GM12878 (cell line): Measurements from ENCODE around the gene LRRC52. TPM values are rescaled to one million over a fixed set of nuclear protein-coding genes. Genes with fewer than 3 reads are reported as not detected.

Experiments
- ATAC-seq: fragments of 200-7000 bp; cut with Tn5 transposase; 3 replicates; pipeline ENCODE4 v1.9.1; 2020; ENCODE audit warnings: mild to moderate bottlenecking, moderate library complexity
- BruUV-seq: library from RNA; stranded (reverse); fragments of 400-500 nt; replicated peaks from 2 replicates; lab custom pipeline; 2021; lab: Mats Ljungman, UMichigan
- CTCF ChIA-PET: fragments of 300-600 bp; sonication (Branson Sonifier 250); formaldehyde crosslinking; extraction: SDS; loops from one replicate; lab custom pipeline; 2021; ENCODE audit warnings: inconsistent platforms; lab: Yijun Ruan, JAX
- POLR2A ChIA-PET: fragments of 350-600 bp; formaldehyde crosslinking; extraction: SDS; loops from one replicate; lab custom pipeline; 2021; ENCODE audit warnings: inconsistent platforms; lab: Charles Lee
- RAD21 ChIA-PET: fragments of 300-600 bp; sonication (Branson Sonifier 250); formaldehyde crosslinking; loops from one replicate; lab custom pipeline; 2023; ENCODE audit warnings: antibody characterized with exemption; ENCODE audit not compliant: unreplicated experiment; lab: Charles Lee
- SMC1A ChIA-PET: fragments of 300-600 bp; sonication (Branson Sonifier 250); formaldehyde crosslinking; loops from one replicate; lab custom pipeline; 2023; ENCODE audit not compliant: unreplicated experiment, uncharacterized antibody; lab: Charles Lee
- DNase-seq: peaks from one replicate; pipeline ENCODE4 v3.0.0-alpha.2; 2011; ENCODE audit warnings: low read depth, low spot score
- FAIRE-seq: peaks from 3 replicates; lab custom pipeline; 2011; peaks lifted over from hg19 to GRCh38; lab: Jason Lieb, UNC
- H2AFZ ChIP-seq: 2 replicates; pipeline ENCODE4 v1.6.0; 2011; ENCODE audit warnings: low read depth, low read length, control low read depth; ENCODE audit not compliant: control insufficient read depth
- H3K27ac ChIP-seq: 2 replicates; pipeline ENCODE4 v1.5.1; 2011; ENCODE audit warnings: control low read depth; ENCODE audit not compliant: control insufficient read depth, insufficient read depth
- H3K27me3 ChIP-seq, 2 experiments: replicated peaks in 1 of 2; 2 replicates each; pipeline versions ENCODE4 v1.6.0 to v1.6.1; 2011; ENCODE audit warnings: low read length in 1 of 2; ENCODE audit not compliant: control insufficient read depth in 2 of 2, insufficient read depth in 2 of 2
- H3K36me3 ChIP-seq, 2 experiments: 2 replicates each; pipeline ENCODE4 v1.5.1; 2011; ENCODE audit warnings: low read length in 1 of 2; ENCODE audit not compliant: control insufficient read depth in 2 of 2, insufficient read depth in 2 of 2
- H3K4me1 ChIP-seq: 2 replicates; pipeline ENCODE4 v1.6.1; 2011; ENCODE audit warnings: mild to moderate bottlenecking, low read length, moderate library complexity, mixed read lengths; ENCODE audit not compliant: control insufficient read depth, insufficient read depth
- H3K4me2 ChIP-seq: 2 replicates; pipeline ENCODE4 v1.6.0; 2011; ENCODE audit warnings: control low read depth; ENCODE audit not compliant: control insufficient read depth, insufficient read depth
- H3K4me3 ChIP-seq: fragments of 200-600 bp; sonication (generic); 2 replicates; pipeline ENCODE4 v1.5.1; 2016
- H3K79me2 ChIP-seq: 2 replicates; pipeline ENCODE4 v1.6.0; 2011; ENCODE audit warnings: low read length; ENCODE audit not compliant: control insufficient read depth, insufficient read depth
- H3K9ac ChIP-seq: 2 replicates; pipeline ENCODE4 v1.8.0; 2011; ENCODE audit warnings: low read length, control low read depth, mixed read lengths; ENCODE audit not compliant: control insufficient read depth, insufficient read depth
- H3K9me3 ChIP-seq: replicated peaks from 3 replicates; pipeline ENCODE4 v1.5.1; 2011; ENCODE audit warnings: mild to moderate bottlenecking, low read length; ENCODE audit not compliant: control insufficient read depth, insufficient read depth
- H4K20me1 ChIP-seq: 2 replicates; pipeline ENCODE4 v1.6.0; 2011; ENCODE audit not compliant: control insufficient read depth, insufficient read depth
- ATF2 ChIP-seq: IDR thresholded peaks from 2 replicates; pipeline ENCODE4 v1.6.1; 2012; ENCODE audit warnings: low read length, inconsistent platforms
- BCL3 ChIP-seq: IDR thresholded peaks from 2 replicates; pipeline ENCODE4 v1.6.1; 2011; ENCODE audit warnings: borderline replicate concordance, low read depth, mild to moderate bottlenecking, moderate library complexity, low read length; ENCODE audit not compliant: insufficient read depth, poor library complexity, severe bottlenecking
- CEBPB ChIP-seq, 2 experiments: fragments of 150-350 bp in 1 of 2; IDR thresholded peaks; 2 replicates each; pipeline ENCODE4 v1.6.1; 2012 to 2014; ENCODE audit warnings: low read depth in 2 of 2, low read length in 2 of 2, borderline replicate concordance in 1 of 2, inconsistent platforms in 1 of 2
- CHD1 ChIP-seq: IDR thresholded peaks from 2 replicates; pipeline ENCODE4 v1.6.1; 2012; ENCODE audit warnings: low read depth, low read length, improper control_type of control experiment
- HDAC6 ChIP-seq: fragments of 200-600 bp; sonication (generic); IDR thresholded peaks from one replicate; pipeline ENCODE4 v1.8.0; 2017; ENCODE audit warnings: antibody characterized with exemption; ENCODE audit not compliant: unreplicated experiment
- JUNB ChIP-seq: IDR thresholded peaks from 2 replicates; pipeline ENCODE4 v1.6.1; 2016; ENCODE audit warnings: antibody characterized with exemption, mild to moderate bottlenecking
- MXI1 ChIP-seq: fragments of 150-350 bp; IDR thresholded peaks from 2 replicates; pipeline ENCODE4 v1.6.1; 2011; ENCODE audit warnings: low read depth, mild to moderate bottlenecking, inconsistent platforms, low read length, improper control_type of control experiment
- MYB ChIP-seq: fragments of 150-350 bp; IDR thresholded peaks from 2 replicates; pipeline ENCODE4 v1.6.1; 2014; ENCODE audit warnings: mild to moderate bottlenecking, low read depth, low read length, borderline replicate concordance
- SREBF1 ChIP-seq: IDR thresholded peaks from 2 replicates; pipeline ENCODE4 v1.6.1; 2012; ENCODE audit warnings: mild to moderate bottlenecking, low read length
- TAF1 ChIP-seq: IDR thresholded peaks from 2 replicates; pipeline ENCODE4 v1.6.1; 2011; ENCODE audit warnings: mild to moderate bottlenecking, low read depth, low read length, borderline replicate concordance
- ZNF274 ChIP-seq: IDR thresholded peaks from one replicate; pipeline ENCODE4 v1.8.0; 2011; ENCODE audit not compliant: insufficient read length, insufficient read depth
- WGBS: methylation state at CpG from one replicate; pipeline ENCODE4 v1.1.6; 2016; ENCODE audit warnings: low lambda C conversion rate; ENCODE audit not compliant: insufficient replicate concordance, insufficient coverage; ENCODE audit errors: missing lambda C conversion rate; 5-methylcytosine and 5-hydroxymethylcytosine counted together
- in situ Hi-C: fragments of 300-500 bp; cut with MboI; formaldehyde crosslinking; loops from 9 replicates; pipeline ENCODE4 v1.14.3; 2018; ENCODE audit warnings: mixed read lengths
- intact Hi-C: fragments of 100-400 bp; cut with micrococcal nuclease; formaldehyde crosslinking; loops from one replicate; pipeline ENCODE4 v1.14.2; 2022; ENCODE audit not compliant: unreplicated experiment
- polyA plus RNA-seq, 11 experiments: library from polyadenylated mRNA; depleted of rRNA in 4 of 11; unstranded in 6 of 11; stranded (reverse) in 5 of 11; fragments of >200 nt; fragmentation: Nextera tagmentation in 4 of 11; fragmentation: Illumina TruSeq in 1 of 11; extraction: Ambion mirVana in 4 of 11; extraction: Trizol in 1 of 11; gene quantifications; 1 replicate in 1 of 11; 2 replicates in 10 of 11; pipeline versions ENCODE4 v1.2.1 to v1.2.3, GENCODE V29; 2011 to 2016; ENCODE audit warnings: inconsistent platforms in 2 of 11, missing spikeins in 2 of 11, low read depth in 1 of 11
- total RNA-seq, 4 experiments: library from RNA; depleted of rRNA in 3 of 4; stranded (reverse); fragments of >200 nt in 3 of 4; fragmentation: Illumina TruSeq in 1 of 4; extraction: Trizol in 1 of 4; gene quantifications; 2 replicates each; pipeline versions ENCODE4 v1.2.1 to v1.2.3, GENCODE V29; 2013 to 2021
- TF ChIP-seq, protein P1 (sequence below): fragments of 450-650 bp; IDR thresholded peaks from 2 replicates; pipeline ENCODE4 v1.6.1; 2017; ENCODE audit warnings: mild to moderate bottlenecking, moderate library complexity
- TF ChIP-seq, protein P2 (sequence below): IDR thresholded peaks from 2 replicates; pipeline ENCODE4 v1.6.1; 2012; ENCODE audit warnings: low read depth, low read length, improper control_type of control experiment
- TF ChIP-seq, protein P3 (sequence below), 3 experiments: IDR thresholded peaks in 2 of 3; conservative IDR thresholded peaks in 1 of 3; 2 replicates each; pipeline ENCODE4 v1.5.1; 2011; ENCODE audit warnings: low read depth in 3 of 3, low read length in 3 of 3, mild to moderate bottlenecking in 3 of 3, control low read depth in 2 of 3, moderate library complexity in 2 of 3, inconsistent platforms in 1 of 3, mixed read lengths in 1 of 3; ENCODE audit not compliant: control insufficient read depth in 2 of 3, insufficient read depth in 1 of 3; ENCODE audit errors: extremely low read depth in 1 of 3

LRRC52 gene
- total and polyA plus RNA-seq, 10 of the 15 experiments (the other 5 are each of a cell fraction or from before 2014, with no cell fraction given): not detected

DNA sequence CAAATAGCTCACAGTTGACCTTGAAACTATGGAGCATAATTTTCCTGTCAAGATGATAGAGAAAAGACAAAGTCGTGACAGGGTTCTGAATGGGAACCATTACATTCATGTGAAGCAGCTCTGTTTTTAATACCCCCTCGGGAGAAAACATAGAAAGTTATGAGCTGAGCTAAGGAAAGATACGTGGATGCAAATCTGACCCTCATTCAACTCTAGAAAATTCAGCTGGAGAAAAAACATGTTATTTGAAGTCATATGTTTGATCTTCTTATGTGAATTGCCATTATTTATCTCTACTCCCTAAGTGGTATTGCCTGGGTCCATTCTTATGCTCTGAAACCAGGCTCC lies 48.0 kb upstream of the LRRC52 start:
- DNase-seq (no peak), ATAC-seq (no peak), FAIRE-seq (no peak)
- SMC1A ChIA-PET: no interaction called here
- no TSS peak for BruUV-seq
- H3K36me3 ChIP-seq: no peaks in the 10 kb centered on the region
- H3K27ac ChIP-seq: no peak overlapping the region
- intact Hi-C loops: no loop called here
- H3K4me3 ChIP-seq: no peak overlapping the region
- H3K79me2 ChIP-seq: no peaks in the 10 kb centered on the region
- H3K27me3 ChIP-seq: no peaks in the 10 kb centered on the region
- H3K4me2 ChIP-seq: no peak overlapping the region
- no peak overlapping the region for H3K9ac ChIP-seq
- 32% methylated on average over 3 of the region's 3 CpGs for WGBS
- H4K20me1 ChIP-seq: no peaks in the 10 kb centered on the region
- no peak overlapping the region for H2AFZ ChIP-seq
- CTCF ChIA-PET: interaction anchor here (0.6 to 0.8 kb wide), 2 partner anchors 87 to 1415 kb away, joined by 3 read pairs; no protein-coding TSS in a partner anchor
- POLR2A ChIA-PET: no interaction called here
- H3K4me1 ChIP-seq: no peaks in the 10 kb centered on the region
- in situ Hi-C loops: no loop called here
- RAD21 ChIA-PET: no interaction called here
- no peaks in the 10 kb centered on the region for H3K9me3 ChIP-seq
- TF ChIP-seq MXI1: no peak
- no peak for TF ChIP-seq BCL3
- TF ChIP-seq, protein P1, sequence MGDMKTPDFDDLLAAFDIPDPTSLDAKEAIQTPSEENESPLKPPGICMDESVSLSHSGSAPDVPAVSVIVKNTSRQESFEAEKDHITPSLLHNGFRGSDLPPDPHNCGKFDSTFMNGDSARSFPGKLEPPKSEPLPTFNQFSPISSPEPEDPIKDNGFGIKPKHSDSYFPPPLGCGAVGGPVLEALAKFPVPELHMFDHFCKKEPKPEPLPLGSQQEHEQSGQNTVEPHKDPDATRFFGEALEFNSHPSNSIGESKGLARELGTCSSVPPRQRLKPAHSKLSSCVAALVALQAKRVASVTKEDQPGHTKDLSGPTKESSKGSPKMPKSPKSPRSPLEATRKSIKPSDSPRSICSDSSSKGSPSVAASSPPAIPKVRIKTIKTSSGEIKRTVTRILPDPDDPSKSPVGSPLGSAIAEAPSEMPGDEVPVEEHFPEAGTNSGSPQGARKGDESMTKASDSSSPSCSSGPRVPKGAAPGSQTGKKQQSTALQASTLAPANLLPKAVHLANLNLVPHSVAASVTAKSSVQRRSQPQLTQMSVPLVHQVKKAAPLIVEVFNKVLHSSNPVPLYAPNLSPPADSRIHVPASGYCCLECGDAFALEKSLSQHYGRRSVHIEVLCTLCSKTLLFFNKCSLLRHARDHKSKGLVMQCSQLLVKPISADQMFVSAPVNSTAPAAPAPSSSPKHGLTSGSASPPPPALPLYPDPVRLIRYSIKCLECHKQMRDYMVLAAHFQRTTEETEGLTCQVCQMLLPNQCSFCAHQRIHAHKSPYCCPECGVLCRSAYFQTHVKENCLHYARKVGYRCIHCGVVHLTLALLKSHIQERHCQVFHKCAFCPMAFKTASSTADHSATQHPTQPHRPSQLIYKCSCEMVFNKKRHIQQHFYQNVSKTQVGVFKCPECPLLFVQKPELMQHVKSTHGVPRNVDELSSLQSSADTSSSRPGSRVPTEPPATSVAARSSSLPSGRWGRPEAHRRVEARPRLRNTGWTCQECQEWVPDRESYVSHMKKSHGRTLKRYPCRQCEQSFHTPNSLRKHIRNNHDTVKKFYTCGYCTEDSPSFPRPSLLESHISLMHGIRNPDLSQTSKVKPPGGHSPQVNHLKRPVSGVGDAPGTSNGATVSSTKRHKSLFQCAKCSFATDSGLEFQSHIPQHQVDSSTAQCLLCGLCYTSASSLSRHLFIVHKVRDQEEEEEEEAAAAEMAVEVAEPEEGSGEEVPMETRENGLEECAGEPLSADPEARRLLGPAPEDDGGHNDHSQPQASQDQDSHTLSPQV: no peak
- no peak for TF ChIP-seq CEBPB (IDR thresholded peaks at IDR 0.05; ENCODE audit: borderline replicate concordance in 1 of 2, low read depth in 2 of 2, low read length in 2 of 2)
- no peak for TF ChIP-seq SREBF1
- TF ChIP-seq JUNB: no peak
- TF ChIP-seq, protein P2, sequence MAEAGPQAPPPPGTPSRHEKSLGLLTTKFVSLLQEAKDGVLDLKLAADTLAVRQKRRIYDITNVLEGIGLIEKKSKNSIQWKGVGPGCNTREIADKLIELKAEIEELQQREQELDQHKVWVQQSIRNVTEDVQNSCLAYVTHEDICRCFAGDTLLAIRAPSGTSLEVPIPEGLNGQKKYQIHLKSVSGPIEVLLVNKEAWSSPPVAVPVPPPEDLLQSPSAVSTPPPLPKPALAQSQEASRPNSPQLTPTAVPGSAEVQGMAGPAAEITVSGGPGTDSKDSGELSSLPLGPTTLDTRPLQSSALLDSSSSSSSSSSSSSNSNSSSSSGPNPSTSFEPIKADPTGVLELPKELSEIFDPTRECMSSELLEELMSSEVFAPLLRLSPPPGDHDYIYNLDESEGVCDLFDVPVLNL: no peak
- TF ChIP-seq CHD1: no peak
- no peak for TF ChIP-seq HDAC6
- no peak for TF ChIP-seq TAF1
- no peak for TF ChIP-seq ATF2
- TF ChIP-seq ZNF274: no peak
- TF ChIP-seq, protein P3, sequence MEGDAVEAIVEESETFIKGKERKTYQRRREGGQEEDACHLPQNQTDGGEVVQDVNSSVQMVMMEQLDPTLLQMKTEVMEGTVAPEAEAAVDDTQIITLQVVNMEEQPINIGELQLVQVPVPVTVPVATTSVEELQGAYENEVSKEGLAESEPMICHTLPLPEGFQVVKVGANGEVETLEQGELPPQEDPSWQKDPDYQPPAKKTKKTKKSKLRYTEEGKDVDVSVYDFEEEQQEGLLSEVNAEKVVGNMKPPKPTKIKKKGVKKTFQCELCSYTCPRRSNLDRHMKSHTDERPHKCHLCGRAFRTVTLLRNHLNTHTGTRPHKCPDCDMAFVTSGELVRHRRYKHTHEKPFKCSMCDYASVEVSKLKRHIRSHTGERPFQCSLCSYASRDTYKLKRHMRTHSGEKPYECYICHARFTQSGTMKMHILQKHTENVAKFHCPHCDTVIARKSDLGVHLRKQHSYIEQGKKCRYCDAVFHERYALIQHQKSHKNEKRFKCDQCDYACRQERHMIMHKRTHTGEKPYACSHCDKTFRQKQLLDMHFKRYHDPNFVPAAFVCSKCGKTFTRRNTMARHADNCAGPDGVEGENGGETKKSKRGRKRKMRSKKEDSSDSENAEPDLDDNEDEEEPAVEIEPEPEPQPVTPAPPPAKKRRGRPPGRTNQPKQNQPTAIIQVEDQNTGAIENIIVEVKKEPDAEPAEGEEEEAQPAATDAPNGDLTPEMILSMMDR (IDR thresholded peaks at IDR 0.05 in 2 of 3, conservative IDR thresholded peaks at IDR 0.05 in 1 of 3; ENCODE audit: control insufficient read depth in 2 of 3, extremely low read depth in 1 of 3, insufficient read depth in 1 of 3, low read depth in 3 of 3, low read length in 3 of 3): no peak
- no peak for TF ChIP-seq MYB
